ENCODE results near the gene LGALS8. TPM values are rescaled to one million over a fixed set of nuclear protein-coding genes. Genes with fewer than 3 reads are reported as not detected.

Gene LGALS8
- total RNA-seq, 1 experiment from 2014 or later, result 30.7 TPM

DNA sequence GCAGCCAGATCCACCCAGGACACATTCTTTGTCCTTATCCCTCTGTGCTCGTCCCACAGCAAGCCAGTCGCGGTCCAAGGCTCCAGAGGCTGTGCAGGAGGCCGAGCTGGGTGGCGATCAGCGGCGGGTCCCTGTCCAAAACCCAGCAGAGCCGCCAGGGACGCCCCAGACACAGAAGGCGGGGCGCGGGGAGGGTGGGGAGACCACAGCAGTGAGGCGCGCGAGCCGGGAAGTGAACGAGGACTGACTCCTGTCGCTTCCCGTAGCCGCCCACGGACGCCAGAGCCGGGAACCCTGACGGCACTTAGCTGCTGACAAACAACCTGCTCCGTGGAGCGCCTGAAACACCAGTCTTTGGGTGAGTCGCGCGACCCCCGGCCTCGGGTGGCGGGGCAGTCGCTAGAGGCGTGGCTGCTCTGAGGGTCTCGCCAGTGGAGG is at the start of gene LGALS8 (continued):
- no peak for TF ChIP-seq CEBPB (IDR thresholded peaks at IDR 0.05; ENCODE audit: low read depth)
- no peak for TF ChIP-seq ZFX (IDR thresholded peaks at IDR 0.05)
- no peak for TF ChIP-seq TCF7L2 (IDR thresholded peaks at IDR 0.05; ENCODE audit: borderline replicate concordance, extremely low read depth, insufficient read depth, insufficient read length)
- no peak for TF ChIP-seq SRF (IDR thresholded peaks at IDR 0.05; ENCODE audit: low read depth)

DNA sequence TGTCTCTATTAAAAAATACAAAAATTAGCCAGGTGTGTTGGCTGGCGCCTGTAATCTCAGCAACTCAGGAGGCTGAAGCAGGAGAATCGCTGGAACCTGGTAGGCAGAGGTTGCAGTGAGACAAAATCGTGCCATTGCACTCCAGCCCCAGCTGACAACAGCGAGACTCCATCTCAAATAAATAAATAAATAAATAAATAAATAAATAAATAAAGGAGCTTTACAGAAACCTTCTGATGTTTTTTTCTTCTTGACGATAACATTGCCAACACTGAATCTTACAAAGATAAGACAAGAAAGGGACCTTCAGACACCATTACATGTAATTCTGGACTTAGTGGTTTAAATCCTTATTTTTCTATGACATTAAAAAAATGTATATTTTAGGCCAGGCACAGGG is 47.8 kb upstream of the LGALS8 start:
- DNase-seq (ENCODE audit: low read depth, low spot score), result no peak
- H3K36me3 ChIP-seq (ENCODE audit: control insufficient read depth in 1 of 2, insufficient read depth in 2 of 2, low read length in 2 of 2), result no peaks in the 10 kb centered on the region
- no peak overlapping the region for H2AFZ ChIP-seq (ENCODE audit: low read depth, low read length, poor library complexity, severe bottlenecking)
- peaks cover 13% of the 10 kb centered on the region; the same call in 1 of the 2 replicates for H3K27me3 ChIP-seq (ENCODE audit: insufficient read depth, low read length)
- H3K9me2 ChIP-seq (ENCODE audit: insufficient read depth), result no peaks in the 10 kb centered on the region
- no peak overlapping the region for H3K4me3 ChIP-seq (replicated peaks in 1 of 2; ENCODE audit: low read depth in 1 of 2, low read length in 2 of 2)
- ATAC-seq, result no peak
- TF ChIP-seq SP1 (IDR thresholded peaks at IDR 0.05; ENCODE audit: low read depth) (no peak), CBX3 (IDR thresholded peaks at IDR 0.05; ENCODE audit: low read depth) (no peak), JUND (IDR thresholded peaks at IDR 0.05) (no peak), ELF1 (IDR thresholded peaks at IDR 0.05; ENCODE audit: borderline replicate concordance, low read depth) (no peak), SIN3A (IDR thresholded peaks at IDR 0.05; ENCODE audit: low read depth) (no peak), YY1 (IDR thresholded peaks at IDR 0.05; ENCODE audit: extremely low read depth, insufficient replicate concordance, low read depth, low read length) (no peak), SRF (IDR thresholded peaks at IDR 0.05; ENCODE audit: low read depth) (no peak), EGR1 (IDR thresholded peaks at IDR 0.05; ENCODE audit: low read depth) (no peak), POLR2A (IDR thresholded peaks at IDR 0.05; ENCODE audit: borderline replicate concordance, extremely low read depth, insufficient read depth, insufficient read length) (no peak), ZFX (IDR thresholded peaks at IDR 0.05) (no peak)
- TF ChIP-seq, protein P1, sequence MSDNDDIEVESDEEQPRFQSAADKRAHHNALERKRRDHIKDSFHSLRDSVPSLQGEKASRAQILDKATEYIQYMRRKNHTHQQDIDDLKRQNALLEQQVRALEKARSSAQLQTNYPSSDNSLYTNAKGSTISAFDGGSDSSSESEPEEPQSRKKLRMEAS (IDR thresholded peaks at IDR 0.05), result no peak
- TF ChIP-seq, protein P2, sequence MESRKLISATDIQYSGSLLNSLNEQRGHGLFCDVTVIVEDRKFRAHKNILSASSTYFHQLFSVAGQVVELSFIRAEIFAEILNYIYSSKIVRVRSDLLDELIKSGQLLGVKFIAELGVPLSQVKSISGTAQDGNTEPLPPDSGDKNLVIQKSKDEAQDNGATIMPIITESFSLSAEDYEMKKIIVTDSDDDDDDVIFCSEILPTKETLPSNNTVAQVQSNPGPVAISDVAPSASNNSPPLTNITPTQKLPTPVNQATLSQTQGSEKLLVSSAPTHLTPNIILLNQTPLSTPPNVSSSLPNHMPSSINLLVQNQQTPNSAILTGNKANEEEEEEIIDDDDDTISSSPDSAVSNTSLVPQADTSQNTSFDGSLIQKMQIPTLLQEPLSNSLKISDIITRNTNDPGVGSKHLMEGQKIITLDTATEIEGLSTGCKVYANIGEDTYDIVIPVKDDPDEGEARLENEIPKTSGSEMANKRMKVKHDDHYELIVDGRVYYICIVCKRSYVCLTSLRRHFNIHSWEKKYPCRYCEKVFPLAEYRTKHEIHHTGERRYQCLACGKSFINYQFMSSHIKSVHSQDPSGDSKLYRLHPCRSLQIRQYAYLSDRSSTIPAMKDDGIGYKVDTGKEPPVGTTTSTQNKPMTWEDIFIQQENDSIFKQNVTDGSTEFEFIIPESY (IDR thresholded peaks at IDR 0.05; ENCODE audit: extremely low read depth, insufficient replicate concordance, low read length), result no peak
- TF ChIP-seq, protein P3, sequence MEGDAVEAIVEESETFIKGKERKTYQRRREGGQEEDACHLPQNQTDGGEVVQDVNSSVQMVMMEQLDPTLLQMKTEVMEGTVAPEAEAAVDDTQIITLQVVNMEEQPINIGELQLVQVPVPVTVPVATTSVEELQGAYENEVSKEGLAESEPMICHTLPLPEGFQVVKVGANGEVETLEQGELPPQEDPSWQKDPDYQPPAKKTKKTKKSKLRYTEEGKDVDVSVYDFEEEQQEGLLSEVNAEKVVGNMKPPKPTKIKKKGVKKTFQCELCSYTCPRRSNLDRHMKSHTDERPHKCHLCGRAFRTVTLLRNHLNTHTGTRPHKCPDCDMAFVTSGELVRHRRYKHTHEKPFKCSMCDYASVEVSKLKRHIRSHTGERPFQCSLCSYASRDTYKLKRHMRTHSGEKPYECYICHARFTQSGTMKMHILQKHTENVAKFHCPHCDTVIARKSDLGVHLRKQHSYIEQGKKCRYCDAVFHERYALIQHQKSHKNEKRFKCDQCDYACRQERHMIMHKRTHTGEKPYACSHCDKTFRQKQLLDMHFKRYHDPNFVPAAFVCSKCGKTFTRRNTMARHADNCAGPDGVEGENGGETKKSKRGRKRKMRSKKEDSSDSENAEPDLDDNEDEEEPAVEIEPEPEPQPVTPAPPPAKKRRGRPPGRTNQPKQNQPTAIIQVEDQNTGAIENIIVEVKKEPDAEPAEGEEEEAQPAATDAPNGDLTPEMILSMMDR (IDR thresholded peaks at IDR 0.05 in 2 of 3, conservative IDR thresholded peaks at IDR 0.05 in 1 of 3; ENCODE audit: borderline replicate concordance in 1 of 3, insufficient read depth in 1 of 3, low read depth in 2 of 3, low read length in 2 of 3), result no peak
- TF ChIP-seq, protein P4, sequence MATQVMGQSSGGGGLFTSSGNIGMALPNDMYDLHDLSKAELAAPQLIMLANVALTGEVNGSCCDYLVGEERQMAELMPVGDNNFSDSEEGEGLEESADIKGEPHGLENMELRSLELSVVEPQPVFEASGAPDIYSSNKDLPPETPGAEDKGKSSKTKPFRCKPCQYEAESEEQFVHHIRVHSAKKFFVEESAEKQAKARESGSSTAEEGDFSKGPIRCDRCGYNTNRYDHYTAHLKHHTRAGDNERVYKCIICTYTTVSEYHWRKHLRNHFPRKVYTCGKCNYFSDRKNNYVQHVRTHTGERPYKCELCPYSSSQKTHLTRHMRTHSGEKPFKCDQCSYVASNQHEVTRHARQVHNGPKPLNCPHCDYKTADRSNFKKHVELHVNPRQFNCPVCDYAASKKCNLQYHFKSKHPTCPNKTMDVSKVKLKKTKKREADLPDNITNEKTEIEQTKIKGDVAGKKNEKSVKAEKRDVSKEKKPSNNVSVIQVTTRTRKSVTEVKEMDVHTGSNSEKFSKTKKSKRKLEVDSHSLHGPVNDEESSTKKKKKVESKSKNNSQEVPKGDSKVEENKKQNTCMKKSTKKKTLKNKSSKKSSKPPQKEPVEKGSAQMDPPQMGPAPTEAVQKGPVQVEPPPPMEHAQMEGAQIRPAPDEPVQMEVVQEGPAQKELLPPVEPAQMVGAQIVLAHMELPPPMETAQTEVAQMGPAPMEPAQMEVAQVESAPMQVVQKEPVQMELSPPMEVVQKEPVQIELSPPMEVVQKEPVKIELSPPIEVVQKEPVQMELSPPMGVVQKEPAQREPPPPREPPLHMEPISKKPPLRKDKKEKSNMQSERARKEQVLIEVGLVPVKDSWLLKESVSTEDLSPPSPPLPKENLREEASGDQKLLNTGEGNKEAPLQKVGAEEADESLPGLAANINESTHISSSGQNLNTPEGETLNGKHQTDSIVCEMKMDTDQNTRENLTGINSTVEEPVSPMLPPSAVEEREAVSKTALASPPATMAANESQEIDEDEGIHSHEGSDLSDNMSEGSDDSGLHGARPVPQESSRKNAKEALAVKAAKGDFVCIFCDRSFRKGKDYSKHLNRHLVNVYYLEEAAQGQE (IDR thresholded peaks at IDR 0.05; ENCODE audit: low read depth), result no peak
- H3K4me2 ChIP-seq (ENCODE audit: low read length), result no peak overlapping the region
- no peak overlapping the region for H3K27ac ChIP-seq (ENCODE audit: low read depth, low read length)
- peaks cover 16 to 23% of the 10 kb centered on the region in 2 experiments for H3K4me1 ChIP-seq (ENCODE audit: control insufficient read depth in 1 of 2, insufficient read depth in 2 of 2, low read length in 2 of 2)
- POLR2A ChIA-PET, result no interaction called here
- intact Hi-C loops (cut with micrococcal nuclease), result no loop called here
- H3K9ac ChIP-seq (ENCODE audit: low read length), result no peak overlapping the region
- no peaks in the 10 kb centered on the region for H3K79me2 ChIP-seq (ENCODE audit: insufficient read depth, low read length)
- no TSS peak for BruUV-seq (replicated peaks)
- H3K9me3 ChIP-seq (ENCODE audit: control insufficient read depth in 1 of 2, insufficient read depth in 1 of 2, low read depth in 1 of 2, low read length in 2 of 2), result no peaks in the 10 kb centered on the region
- CTCF ChIA-PET, result interaction anchor here (0.6 kb wide), 1 partner anchor 13 kb away, joined by 3 read pairs; no protein-coding TSS in a partner anchor
- H4K20me1 ChIP-seq (ENCODE audit: insufficient read depth), result no peaks in the 10 kb centered on the region
- RAD21 ChIA-PET (ENCODE audit: low non-redundant PET in 1 of 2, low total read pairs in 2 of 2, uncharacterized antibody in 2 of 2, unreplicated experiment in 2 of 2), result no interaction called here
